ENCODE data around the gene PHLDB1.

Gene PHLDB1

DNA sequence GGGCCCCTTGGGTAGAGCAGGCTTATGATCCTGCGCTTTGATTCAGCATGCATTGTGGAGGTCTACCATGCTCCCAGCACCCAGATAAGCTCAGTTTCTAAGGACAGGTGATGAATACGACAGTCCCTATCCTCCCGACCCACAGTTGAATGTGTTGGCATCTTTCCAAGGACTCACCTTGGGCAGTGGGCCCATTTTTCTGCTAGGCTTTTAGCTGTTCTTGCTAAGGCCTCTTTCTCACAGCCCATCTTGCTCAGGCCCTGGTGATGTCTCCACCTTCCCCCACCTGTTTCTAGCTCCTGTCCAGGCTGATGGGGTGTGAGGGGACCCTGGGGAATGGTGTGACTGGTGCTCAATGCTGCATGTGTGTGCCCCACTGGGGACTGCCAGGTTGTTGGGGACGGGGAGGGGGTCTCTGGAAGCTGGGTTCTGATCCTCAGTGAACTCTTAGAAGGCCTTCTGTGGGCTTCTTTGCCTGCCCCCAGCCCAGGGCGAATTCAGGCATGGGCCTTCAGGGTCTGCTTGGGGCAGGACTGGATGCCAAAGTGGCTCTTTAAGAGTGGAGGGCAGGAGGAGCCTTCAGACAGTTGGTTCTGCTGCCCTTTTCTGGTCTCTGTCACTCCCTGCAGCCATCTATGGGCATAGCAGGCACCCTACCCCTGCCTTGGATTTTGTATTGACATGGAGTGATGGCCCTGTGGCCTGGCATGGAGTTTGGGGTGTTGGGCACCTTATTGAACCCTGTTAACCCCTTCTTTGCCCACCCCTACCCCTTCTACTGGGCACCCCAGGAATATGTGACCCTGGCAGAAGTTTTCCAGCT, 33.1 kb downstream of the PHLDB1 start:
- no peak for DNase-seq

DNA sequence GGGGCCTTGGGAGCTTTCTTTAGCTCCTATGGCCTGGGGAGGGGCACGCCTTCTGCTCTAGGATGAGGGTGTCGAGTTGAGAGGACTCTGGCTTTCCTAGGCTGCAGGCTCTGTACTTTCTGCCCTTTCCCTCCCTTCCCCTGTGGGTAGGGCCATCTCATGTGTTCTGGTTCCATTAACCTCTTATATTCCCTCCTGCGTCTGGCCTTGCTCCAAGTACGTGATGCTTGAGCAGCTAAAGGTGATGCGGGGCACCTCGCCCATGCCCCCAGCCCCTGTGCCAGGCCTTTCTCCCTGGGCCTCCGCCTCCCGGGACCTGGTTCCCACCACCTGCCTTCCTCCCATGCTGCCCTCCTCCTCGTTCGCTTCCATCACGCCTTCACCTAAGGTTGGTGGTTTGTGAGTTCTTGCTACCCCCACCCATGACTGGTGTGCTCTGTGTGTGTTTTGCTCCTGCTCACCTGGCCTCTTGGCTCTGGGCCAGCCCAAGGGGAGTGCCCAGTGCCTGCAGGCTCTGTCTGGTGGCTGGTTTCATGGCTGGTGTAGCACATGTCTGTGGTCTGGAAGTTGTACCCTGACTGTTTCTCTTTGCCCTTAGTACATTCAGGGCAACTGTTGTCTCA, 34.1 kb downstream of the PHLDB1 start:
- no peak for DNase-seq

DNA sequence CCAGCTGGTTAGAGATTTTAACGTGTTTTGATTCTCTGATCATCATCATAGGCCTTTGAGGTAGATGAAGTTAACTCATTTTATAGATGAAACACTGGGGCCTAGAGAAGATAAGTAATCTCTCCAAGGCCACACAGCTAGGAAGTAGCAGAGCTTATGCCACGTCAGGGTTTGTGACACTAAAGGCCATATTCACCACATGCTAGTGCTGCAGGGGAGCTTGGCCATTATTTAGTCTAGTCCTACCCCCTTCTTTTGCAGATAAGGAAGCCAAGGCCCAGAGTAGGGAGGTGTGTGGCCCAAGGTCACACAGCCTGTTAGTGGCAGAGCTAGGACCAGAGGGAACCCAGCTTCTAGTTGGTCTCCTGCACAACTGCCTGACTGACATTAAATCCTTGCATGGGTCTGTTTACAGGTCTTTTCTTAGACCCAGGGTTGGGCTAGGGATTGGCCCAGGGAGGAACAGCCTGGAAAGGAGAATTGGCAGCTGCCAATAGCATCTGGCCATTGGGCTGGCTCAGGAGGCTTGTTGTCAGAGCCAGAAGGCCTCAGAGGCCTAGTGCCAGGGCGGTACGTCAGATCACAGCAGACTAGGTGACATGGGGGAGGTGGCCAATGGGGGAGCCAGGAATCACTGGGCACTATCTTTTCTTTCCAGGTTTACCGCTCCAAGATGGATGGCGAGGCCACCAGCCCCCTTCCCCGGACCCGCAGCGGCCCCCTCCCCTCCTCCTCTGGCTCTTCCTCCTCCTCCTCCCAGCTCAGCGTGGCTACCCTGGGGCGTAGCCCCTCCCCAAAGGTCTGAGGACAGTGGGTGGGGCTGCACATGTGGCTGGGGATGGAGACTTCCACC, 36.0 kb downstream of the PHLDB1 start:
- no peak for DNase-seq

GRCh38 chr11:118643995-118644345, 36.6 kb downstream of the PHLDB1 start:
- no peak for DNase-seq

DNA sequence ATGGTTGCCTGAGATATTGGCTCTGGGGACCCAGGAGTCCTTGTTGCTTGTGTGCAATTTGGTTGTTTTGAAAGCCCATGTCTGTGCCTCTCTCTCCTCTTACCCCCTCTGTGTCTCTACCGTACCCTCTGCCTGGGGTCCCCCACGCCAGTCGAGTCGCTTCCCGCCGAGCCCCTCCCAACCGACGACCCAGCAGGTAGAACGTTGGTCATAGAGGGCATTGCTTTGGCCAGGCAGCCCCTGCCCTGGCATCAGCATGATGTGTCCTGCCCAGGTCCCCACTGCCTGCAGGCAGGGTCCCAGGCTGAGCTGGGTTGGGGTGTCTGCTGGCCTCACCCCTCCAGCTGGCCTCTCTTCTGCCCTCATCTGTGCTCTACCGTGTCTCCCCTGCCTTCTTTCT, 37.1 kb downstream of the PHLDB1 start:
- no peak for DNase-seq

DNA sequence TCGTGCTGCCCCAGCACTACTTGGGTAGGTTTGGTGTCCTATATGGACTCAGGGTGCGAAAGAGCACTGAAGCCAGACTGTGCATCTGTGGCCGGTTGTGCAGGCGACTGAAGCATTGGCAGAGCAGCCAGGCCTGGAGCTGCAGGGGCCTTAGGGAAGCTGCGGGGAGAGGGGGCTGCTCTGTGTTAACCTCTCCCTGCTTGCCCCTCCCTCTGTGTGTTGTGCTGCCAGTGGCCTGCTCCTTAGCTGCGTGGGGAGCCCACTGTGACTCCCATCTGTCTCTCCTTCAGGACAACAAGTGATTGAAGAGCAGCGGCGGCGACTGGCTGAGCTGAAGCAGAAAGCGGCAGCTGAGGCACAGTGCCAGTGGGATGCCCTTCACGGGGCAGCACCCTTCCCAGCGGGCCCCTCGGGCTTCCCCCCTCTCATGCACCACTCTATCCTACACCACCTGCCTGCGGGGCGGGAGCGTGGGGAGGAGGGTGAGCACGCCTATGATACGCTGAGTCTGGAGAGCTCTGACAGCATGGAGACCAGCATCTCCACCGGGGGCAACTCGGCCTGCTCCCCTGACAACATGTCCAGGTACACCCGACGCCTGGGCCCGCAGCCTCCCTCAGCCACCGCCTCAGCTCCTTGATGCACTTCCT, 37.8 kb downstream of the PHLDB1 start:
- DNase-seq = no peak

DNA sequence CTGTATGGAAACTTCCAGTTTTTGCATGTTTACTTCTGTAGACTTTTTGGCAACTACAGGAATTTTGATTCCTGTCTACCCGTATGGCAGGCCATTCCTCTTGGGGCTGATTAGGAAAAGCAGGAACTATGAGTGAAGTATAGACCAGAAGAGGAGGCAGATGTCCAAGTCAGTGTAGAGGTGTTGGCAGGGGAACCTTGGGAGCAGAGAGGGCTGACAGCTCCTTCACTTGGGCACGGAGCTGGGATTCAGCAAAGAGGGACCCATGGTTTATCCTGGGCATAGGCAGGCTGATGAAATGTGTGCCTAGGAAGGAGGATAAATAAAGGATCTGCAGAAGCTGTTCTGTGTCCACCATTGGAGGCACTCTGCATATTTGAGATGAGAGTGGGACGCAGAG, 39.0 kb downstream of the PHLDB1 start:
- no peak for DNase-seq

DNA sequence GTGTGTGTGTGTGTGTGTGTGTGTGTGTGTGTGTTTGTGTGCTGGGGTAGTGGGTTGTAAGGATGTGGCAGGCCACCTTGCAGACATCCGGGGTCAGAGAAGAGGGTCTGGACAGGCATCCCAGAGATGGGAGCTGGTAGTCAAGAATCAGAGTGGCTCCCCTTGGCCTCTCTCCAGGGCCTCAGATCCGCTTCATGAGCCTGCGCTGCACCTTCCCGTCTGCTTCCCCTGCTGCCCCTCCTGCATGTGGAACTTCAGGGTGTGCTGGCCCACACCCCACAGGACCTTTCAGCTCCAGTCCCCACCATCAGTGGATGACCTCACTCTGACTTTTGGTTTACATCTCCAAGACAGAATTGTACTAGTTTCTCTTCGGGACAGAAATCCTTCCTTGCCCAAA, 40.9 kb downstream of the PHLDB1 start:
- DNase-seq = no peak

- DNase-seq = no peak
These were observed 42.5 kb downstream of the PHLDB1 start for GRCh38 chr11:118649941-118650340.

DNA sequence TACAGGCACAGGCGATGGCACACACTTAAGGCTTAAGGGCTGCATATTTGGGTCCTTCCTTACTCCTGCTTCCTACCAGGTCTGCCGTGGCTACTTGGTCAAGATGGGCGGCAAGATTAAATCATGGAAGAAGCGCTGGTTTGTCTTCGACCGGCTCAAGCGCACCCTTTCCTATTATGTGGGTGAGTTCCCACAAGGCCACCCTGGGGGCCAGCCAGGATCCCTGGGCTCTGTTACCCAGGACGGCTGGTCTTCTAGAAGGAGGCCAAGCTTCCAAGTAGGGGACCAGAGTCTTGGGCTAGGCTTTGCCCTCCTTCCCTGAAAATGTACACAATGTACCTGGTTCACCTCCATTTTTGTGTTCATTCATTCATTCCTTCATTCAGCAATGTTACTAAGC, 43.0 kb downstream of the PHLDB1 start:
- DNase-seq = no peak

DNA sequence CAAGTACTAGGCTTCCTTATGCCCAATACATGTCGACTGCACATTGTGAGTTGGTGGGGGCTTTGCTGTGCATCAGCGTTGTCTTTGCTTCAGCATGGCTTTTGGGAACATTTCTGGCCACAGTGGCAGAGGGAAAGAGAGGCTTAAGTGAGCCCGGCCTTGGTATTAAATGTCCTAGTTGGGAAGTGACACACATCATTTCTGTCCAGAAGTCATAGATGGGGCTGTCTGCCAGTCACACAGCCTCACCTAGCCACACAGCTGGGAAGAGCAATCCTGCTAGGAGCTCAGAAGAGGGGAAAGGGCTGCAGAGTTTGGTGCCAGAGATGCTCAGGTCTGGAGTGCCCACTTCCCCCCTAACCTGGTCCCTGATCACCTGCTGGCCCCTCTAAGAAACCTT, 44.4 kb downstream of the PHLDB1 start:
- no peak for DNase-seq

DNA sequence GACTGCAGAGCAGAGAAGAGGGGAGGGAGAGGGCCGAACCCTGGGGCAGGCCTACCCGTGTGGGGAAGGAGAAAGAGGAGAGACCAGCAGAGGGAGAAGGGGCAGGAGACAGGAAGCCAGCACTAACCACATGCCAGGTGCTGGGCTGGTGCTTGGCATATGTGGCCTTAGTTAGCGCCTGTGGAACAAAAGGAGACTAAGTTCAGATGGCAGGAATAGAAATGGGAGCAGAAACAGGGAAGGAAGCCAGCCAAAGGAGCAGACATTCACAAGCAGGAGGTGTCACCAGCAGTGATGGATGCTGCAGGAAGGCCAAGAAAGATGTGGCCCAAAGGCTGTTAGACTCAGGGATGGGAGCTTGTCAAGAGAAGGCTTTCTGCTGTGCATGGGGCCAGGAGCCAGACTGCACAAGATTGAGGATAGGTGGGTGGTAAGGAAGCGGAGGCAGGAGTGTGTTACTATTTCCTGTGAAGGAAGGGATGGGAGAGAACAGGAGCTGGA, 45.3 kb downstream of the PHLDB1 start:
- DNase-seq = no peak

- no peak for DNase-seq
These were observed 46.4 kb downstream of the PHLDB1 start for GRCh38 chr11:118653684-118654390.

GRCh38 chr11:118655486-118656190, 48.2 kb downstream of the PHLDB1 start:
- DNase-seq = no peak

- no peak for DNase-seq
These were observed 49.2 kb downstream of the PHLDB1 start for GRCh38 chr11:118656563-118657165.

DNA sequence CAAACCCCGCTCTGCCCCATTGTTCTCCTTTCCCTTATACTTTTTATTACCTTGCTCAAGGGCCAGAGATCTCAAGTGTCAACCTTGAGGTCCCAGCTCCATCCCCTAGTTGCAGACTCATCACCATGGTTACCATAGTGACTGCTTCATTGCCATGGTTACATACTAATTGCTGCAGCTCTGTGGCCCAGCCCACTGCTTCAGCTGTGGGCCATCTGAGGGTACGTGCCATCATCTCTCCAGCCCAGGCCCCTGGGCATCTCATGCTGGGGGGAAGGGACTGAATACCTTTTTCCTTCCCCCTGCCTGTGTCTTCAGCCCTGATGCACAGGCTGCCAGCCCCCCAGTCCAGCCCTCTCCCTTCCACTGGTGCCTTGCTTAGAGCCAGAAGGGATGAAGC, 49.8 kb downstream of the PHLDB1 start:
- no peak for DNase-seq

GRCh38 chr11:118657709-118658428, 50.5 kb downstream of the PHLDB1 start:
- DNase-seq = no peak

- DNase-seq = no peak
These were observed 51.3 kb downstream of the PHLDB1 start for GRCh38 chr11:118658429-118659313.

- peak; percentile 59 for DNase-seq
These were observed 52.0 kb downstream of the PHLDB1 start for GRCh38 chr11:118659314-118659952.
